ENCODE results near the gene KLC4. TPM values are rescaled to one million over a fixed set of nuclear protein-coding genes. Genes with fewer than 3 reads are reported as not detected.
A peak's percentile ranks its signal among the peaks of the same experiment; 100 is the strongest.

The KLC4 gene
- polyA plus RNA-seq, 1 donor: 170 TPM

DNA sequence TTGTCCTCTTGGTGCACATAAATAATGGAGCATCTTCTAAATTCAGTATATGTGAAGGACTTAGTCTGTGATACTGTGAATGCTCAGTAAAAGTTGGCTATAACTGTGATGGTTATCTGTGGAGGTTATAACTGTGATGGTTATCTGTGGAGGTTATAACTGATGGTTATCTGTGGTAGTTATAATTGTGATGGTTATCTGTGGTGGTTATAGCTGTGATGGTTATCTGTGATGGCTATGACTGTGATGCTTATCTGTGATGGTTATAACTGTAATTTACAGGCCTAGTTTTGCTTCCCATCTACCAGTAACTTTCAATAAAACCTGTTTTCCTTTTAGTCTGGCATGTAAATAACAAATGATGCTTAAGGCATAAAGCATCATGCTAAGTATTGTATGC is 33.2 kb downstream of the KLC4 start:
- H3K27me3 ChIP-seq (ENCODE audit: control insufficient read depth, insufficient read depth, low read length): no peaks in the 10 kb centered on the region
- no peak overlapping the region for H3K27ac ChIP-seq (ENCODE audit: low read length)
- no peak for DNase-seq
- no peak overlapping the region for H3K4me3 ChIP-seq (ENCODE audit: low read length)
- H3K36me3 ChIP-seq (ENCODE audit: control insufficient read depth, insufficient read depth, low read length): no peaks in the 10 kb centered on the region
- H3K9me3 ChIP-seq (ENCODE audit: control insufficient read depth, low read depth, low read length): no peaks in the 10 kb centered on the region
- H3K4me1 ChIP-seq (ENCODE audit: control insufficient read depth, insufficient read depth, low read length): peaks cover 16% of the 10 kb centered on the region

DNA sequence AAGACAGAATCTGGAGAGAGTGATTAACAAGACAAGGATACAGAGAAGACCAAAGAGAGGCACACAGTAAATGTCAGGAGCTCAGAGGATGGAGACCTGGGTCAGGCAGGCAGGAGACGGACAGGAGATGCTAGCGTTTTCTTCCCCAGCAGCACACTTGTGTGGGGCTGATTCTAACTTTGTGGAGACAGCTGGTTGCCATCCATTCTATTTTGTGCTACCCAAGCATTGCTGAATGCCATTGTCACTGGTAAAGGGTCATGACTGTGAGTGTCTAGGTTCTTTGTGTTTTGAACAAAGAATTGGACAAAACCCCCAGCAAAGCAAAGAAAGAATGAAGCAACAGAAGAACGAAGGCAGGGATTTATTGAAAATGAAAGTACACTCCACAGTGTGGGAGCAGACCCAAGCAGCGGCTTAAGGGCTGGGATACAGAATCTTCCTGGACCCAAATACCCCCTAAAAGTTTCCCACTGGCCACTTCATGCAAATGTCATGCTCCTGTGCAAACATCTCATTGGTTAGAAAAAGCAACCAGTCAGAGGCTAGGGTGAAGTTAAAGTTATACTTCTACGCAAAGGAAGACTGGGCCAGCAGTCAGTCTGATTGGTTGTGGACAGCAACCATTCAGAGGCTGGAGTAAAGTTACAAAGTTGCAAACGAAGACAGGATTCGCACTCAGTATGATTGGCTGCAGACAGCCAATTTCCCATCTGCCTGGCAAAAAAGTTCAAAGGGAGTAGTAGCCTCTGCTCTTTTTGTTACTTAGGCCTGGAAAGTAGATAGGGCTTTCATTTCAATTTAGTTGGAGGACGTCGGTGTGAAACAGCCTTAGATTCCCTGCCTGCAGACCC is 34.2 kb downstream of the KLC4 start:
- WGBS (ENCODE audit: insufficient coverage, low lambda C conversion rate): 73% methylated on average over 2 of the region's 9 CpGs
- Histone ChIP-seq H3K4me3 (ENCODE audit: low read length) (no peak overlapping the region), H3K36me3 (ENCODE audit: control insufficient read depth, insufficient read depth, low read length) (no peaks in the 10 kb centered on the region), H3K27ac (ENCODE audit: low read length) (peak overlapping the region; percentile 16), H3K27me3 (ENCODE audit: control insufficient read depth, insufficient read depth, low read length) (no peaks in the 10 kb centered on the region), H3K9me3 (ENCODE audit: control insufficient read depth, low read depth, low read length) (no peaks in the 10 kb centered on the region), H3K4me1 (ENCODE audit: control insufficient read depth, insufficient read depth, low read length) (peaks cover 16% of the 10 kb centered on the region)
- no peak for DNase-seq

DNA sequence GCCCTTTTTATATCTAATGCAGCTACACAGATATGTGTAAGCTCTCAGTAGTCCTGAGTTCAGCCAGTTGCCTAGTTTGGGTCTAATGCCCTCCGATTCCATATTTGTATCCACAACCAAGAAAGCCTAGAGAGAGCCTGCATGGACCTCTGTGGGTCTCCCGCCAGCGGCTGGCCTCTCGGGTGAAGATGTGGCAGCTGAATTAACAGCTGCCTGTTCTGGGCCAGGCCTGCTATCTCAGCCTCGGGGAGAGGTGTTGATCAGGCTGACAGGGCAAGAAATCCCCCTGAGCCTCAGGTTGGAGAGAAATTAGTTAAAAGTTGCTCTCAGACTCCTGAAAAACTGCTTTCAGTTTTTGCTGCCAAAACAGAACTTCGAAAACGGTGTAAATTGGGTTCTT is 36.5 kb downstream of the KLC4 start:
- DNase-seq: no peak
- Histone ChIP-seq H3K4me1 (ENCODE audit: control insufficient read depth, insufficient read depth, low read length) (peaks cover under 1% of the 10 kb centered on the region), H3K9me3 (ENCODE audit: control insufficient read depth, low read depth, low read length) (no peaks in the 10 kb centered on the region), H3K27ac (ENCODE audit: low read length) (no peak overlapping the region), H3K27me3 (ENCODE audit: control insufficient read depth, insufficient read depth, low read length) (no peaks in the 10 kb centered on the region), H3K36me3 (ENCODE audit: control insufficient read depth, insufficient read depth, low read length) (no peaks in the 10 kb centered on the region), H3K4me3 (ENCODE audit: low read length) (no peak overlapping the region)
- no CpG with 5 or more reads among the region's 7 CpGs for WGBS (ENCODE audit: insufficient coverage, low lambda C conversion rate)

DNA sequence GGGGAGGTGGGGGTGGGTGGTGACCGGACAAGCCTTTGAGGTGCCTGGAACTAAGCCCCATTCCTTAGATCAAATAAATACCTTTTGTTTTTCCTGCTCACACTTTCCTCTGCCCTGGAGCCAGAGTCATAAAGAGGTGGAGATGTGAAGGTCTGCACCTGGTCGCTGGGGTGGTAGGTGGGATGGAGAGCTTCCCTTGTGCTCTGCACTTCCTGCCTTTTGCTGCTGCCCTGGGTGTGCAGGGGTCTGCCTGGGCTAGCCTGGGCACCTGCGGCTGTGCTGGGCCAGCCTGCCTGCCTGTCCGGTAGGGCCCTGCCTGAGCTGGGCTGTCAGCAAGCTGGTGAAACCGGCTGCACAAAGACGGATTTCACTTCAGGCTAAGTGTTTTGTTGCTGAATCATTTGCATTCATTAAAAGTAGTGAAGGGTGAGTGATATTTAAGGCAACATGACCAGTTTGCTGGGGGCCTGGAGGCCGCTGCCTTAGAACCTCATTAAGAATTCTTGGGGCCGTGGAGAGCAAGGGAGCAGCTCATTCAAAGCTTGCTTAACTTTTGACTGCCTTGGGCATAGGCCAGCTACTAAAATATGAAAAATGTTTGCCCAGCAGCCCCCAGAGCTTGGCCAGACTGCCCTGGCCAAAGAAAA is 37.1 kb downstream of the KLC4 start:
- no peak overlapping the region for H3K4me3 ChIP-seq (ENCODE audit: low read length)
- H3K27me3 ChIP-seq (ENCODE audit: control insufficient read depth, insufficient read depth, low read length): no peaks in the 10 kb centered on the region
- no peaks in the 10 kb centered on the region for H3K9me3 ChIP-seq (ENCODE audit: control insufficient read depth, low read depth, low read length)
- no peak for DNase-seq
- H3K4me1 ChIP-seq (ENCODE audit: control insufficient read depth, insufficient read depth, low read length): no peaks in the 10 kb centered on the region
- WGBS (ENCODE audit: insufficient coverage, low lambda C conversion rate): 40% methylated on average over 1 of the region's 8 CpGs
- H3K36me3 ChIP-seq (ENCODE audit: control insufficient read depth, insufficient read depth, low read length): no peaks in the 10 kb centered on the region
- peak overlapping the region; percentile 3 for H3K27ac ChIP-seq (ENCODE audit: low read length)

DNA sequence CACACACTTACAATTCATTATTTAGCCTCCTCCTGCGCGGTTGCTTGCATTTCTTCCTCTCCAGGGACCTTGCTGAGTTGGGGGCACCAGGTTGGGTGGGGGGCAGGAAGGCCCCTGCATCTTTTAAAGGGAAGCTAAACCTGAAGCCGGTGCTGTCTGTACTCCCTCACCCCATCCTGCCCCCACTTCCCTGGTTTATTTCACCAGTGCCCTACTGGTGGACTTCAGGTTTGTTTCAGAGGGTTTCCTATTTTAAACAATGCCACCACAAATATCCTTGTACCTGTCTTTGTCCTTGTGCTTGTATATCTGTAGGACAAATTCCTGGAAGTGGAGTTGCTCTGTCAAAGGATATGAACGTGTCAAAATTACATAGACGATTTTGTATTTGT is 37.7 kb downstream of the KLC4 start:
- no peak for DNase-seq
- no peaks in the 10 kb centered on the region for H3K9me3 ChIP-seq (ENCODE audit: control insufficient read depth, low read depth, low read length)
- no peaks in the 10 kb centered on the region for H3K27me3 ChIP-seq (ENCODE audit: control insufficient read depth, insufficient read depth, low read length)
- H3K4me3 ChIP-seq (ENCODE audit: low read length): no peak overlapping the region
- WGBS (ENCODE audit: insufficient coverage, low lambda C conversion rate): no CpG with 5 or more reads among the region's 5 CpGs
- no peak overlapping the region for H3K27ac ChIP-seq (ENCODE audit: low read length)
- H3K4me1 ChIP-seq (ENCODE audit: control insufficient read depth, insufficient read depth, low read length): no peaks in the 10 kb centered on the region
- no peaks in the 10 kb centered on the region for H3K36me3 ChIP-seq (ENCODE audit: control insufficient read depth, insufficient read depth, low read length)

DNA sequence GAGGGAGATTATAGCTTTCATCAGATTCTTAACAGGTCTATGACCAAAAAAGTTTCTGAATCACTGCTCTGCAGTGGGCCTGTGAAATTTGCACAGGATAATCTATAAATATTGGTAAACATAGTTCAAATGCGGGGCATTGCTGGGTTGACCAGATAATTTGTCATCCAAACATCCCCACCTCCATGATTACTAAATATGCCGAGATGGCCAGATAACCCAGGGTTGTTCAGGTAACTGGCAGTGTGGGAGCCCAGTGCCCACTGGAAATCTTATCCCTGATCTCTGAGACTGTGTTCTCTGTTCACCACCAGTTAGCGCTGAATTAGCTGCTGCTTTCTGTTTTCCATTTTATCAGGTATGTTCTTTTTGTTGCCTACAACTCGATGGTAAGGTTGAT is 38.1 kb downstream of the KLC4 start:
- Histone ChIP-seq H3K4me1 (ENCODE audit: control insufficient read depth, insufficient read depth, low read length) (no peaks in the 10 kb centered on the region), H3K27me3 (ENCODE audit: control insufficient read depth, insufficient read depth, low read length) (no peaks in the 10 kb centered on the region), H3K27ac (ENCODE audit: low read length) (no peak overlapping the region), H3K4me3 (ENCODE audit: low read length) (no peak overlapping the region), H3K36me3 (ENCODE audit: control insufficient read depth, insufficient read depth, low read length) (no peaks in the 10 kb centered on the region), H3K9me3 (ENCODE audit: control insufficient read depth, low read depth, low read length) (no peaks in the 10 kb centered on the region)
- WGBS (ENCODE audit: insufficient coverage, low lambda C conversion rate): no CpG with 5 or more reads among the region's 4 CpGs
- DNase-seq: no peak

DNA sequence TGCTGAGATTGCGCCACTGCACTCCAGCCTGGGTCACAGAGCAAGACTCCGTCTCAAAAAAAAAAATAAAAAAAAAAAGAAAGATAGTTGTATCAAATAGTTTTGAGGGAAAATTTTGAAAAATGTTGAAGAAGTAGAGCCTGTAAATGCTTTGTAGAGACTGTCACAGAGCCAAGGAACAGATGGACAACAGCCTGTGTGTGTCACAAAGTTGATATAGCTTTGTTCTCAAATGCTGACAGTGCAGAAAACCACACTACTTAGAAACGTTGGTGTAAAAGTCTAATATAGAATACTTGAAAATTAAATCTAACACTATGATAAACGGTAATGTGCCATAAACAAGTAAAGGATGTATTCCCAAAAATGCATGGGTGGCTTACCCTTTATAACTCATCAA is 42.1 kb downstream of the KLC4 start:
- WGBS (ENCODE audit: insufficient coverage, low lambda C conversion rate): 100% methylated on average over 1 of the region's 4 CpGs
- H3K27ac ChIP-seq (ENCODE audit: low read length): no peak overlapping the region
- no peak for DNase-seq
- H3K27me3 ChIP-seq (ENCODE audit: control insufficient read depth, insufficient read depth, low read length): no peaks in the 10 kb centered on the region
- no peak overlapping the region for H3K4me3 ChIP-seq (ENCODE audit: low read length)
- H3K36me3 ChIP-seq (ENCODE audit: control insufficient read depth, insufficient read depth, low read length): no peaks in the 10 kb centered on the region
- H3K9me3 ChIP-seq (ENCODE audit: control insufficient read depth, low read depth, low read length): no peaks in the 10 kb centered on the region
- H3K4me1 ChIP-seq (ENCODE audit: control insufficient read depth, insufficient read depth, low read length): no peaks in the 10 kb centered on the region

DNA sequence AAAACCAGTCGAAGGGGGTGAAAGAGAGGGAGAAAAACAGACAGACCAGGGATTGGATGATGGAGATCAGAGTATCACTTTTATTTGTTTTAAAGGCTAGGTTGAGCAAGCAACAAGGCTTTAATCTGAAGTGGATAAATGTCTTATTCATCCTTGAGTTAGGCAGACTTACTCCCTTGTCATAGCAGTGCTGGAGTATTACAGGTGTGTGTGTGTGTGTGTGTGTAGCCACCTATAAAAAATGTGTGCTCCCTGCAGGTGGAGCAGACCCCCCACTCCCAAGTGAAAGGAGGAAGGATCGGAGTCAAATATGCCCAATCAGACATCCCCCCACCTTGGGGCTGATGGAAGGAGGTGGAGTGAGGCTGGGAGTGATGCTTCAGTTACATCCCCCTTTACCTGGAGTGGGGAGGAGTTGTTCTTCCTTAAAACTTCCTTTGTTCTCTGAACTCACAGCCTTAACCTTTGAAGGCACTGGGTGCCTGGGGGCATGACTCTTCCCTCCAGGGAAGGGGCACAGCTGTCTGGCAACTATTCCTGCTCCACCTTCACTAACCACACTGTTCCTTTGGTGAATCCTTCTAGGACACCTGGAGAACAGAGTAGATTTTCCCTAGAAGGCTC is 43.9 kb downstream of the KLC4 start:
- H3K9me3 ChIP-seq (ENCODE audit: control insufficient read depth, low read depth, low read length): no peaks in the 10 kb centered on the region
- H3K36me3 ChIP-seq (ENCODE audit: control insufficient read depth, insufficient read depth, low read length): no peaks in the 10 kb centered on the region
- H3K27me3 ChIP-seq (ENCODE audit: control insufficient read depth, insufficient read depth, low read length): no peaks in the 10 kb centered on the region
- no CpG with 5 or more reads among the region's 2 CpGs for WGBS (ENCODE audit: insufficient coverage, low lambda C conversion rate)
- no peaks in the 10 kb centered on the region for H3K4me1 ChIP-seq (ENCODE audit: control insufficient read depth, insufficient read depth, low read length)
- no peak overlapping the region for H3K4me3 ChIP-seq (ENCODE audit: low read length)
- no peak for DNase-seq
- no peak overlapping the region for H3K27ac ChIP-seq (ENCODE audit: low read length)

DNA sequence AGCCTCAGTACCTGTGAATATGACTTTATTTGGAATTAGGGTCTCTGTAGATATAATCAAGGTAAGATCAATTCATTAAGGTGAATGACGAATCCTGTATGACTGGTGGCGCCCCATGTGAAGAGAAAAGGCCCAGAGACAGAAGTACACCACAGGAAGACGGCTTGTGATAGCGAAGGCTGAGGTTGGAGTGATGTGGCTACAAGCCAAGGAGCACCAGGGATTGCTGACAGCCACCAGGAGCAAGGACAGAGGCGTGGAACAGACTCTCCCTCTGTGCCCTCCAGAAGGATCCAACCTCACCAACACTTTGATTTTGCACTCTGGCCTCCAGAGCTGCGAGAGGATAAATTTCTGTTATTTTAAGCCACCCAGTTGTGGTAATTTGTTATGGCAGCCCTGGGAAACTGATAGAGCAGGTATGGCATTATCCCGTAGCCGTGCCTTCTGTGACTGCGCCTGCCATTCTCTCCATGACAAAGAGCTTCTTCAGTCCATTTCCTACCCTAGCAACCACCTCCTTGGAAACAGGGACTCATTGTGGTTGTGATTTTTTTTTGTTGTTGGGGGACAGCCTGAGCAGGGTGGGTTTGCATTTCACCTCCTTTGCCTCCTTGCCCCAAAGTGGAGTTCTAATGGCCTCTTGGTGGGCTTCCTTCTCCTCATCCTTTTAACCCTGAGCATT is 46.2 kb downstream of the KLC4 start:
- no peak overlapping the region for H3K27ac ChIP-seq (ENCODE audit: low read length)
- H3K4me3 ChIP-seq (ENCODE audit: low read length): no peak overlapping the region
- WGBS (ENCODE audit: insufficient coverage, low lambda C conversion rate): 100% methylated on average over 1 of the region's 9 CpGs

DNA sequence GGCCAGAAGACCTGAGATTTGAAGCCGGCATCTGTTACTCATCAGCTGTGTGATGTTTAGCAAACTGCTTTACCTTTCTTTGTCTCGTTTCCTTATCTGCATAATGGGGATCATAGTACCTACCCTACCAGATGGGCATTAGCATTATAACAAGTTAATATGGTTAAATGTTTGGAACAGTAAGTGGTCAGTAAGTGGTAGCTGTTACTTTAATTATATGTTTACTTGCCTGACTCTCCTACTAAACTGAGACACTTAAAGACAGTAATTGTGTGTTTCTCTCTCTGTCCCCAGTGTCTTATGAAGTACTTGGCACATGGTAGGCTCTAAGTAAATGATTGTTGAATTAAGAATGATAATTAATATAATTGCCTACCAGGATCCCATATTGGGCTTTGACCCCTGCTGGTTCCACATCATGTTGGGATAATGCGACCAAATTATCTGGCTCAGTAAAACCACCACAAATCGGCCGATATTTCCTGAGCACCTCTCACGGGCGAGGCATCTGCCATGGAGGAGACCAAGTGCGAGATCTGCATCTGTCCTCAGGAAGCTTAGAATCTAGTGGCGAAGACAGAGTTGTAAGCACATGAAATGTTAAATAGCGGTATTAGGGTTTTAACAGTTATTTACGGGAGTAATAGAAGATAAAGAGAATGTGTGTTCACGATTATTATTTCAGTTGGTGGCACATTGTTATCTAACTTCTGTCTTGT is 48.1 kb downstream of the KLC4 start:
- no peaks in the 10 kb centered on the region for H3K36me3 ChIP-seq (ENCODE audit: control insufficient read depth, insufficient read depth, low read length)
- no peak for DNase-seq
- H3K4me3 ChIP-seq (ENCODE audit: low read length): no peak overlapping the region
- H3K27me3 ChIP-seq (ENCODE audit: control insufficient read depth, insufficient read depth, low read length): no peaks in the 10 kb centered on the region
- no peaks in the 10 kb centered on the region for H3K9me3 ChIP-seq (ENCODE audit: control insufficient read depth, low read depth, low read length)
- 80% methylated on average over 1 of the region's 12 CpGs for WGBS (ENCODE audit: insufficient coverage, low lambda C conversion rate)
- H3K4me1 ChIP-seq (ENCODE audit: control insufficient read depth, insufficient read depth, low read length): no peaks in the 10 kb centered on the region
- no peak overlapping the region for H3K27ac ChIP-seq (ENCODE audit: low read length)

More for the DNA sequence above, 46.2 kb downstream of the KLC4 start:
- no peaks in the 10 kb centered on the region for H3K4me1 ChIP-seq (ENCODE audit: control insufficient read depth, insufficient read depth, low read length)
- no peaks in the 10 kb centered on the region for H3K9me3 ChIP-seq (ENCODE audit: control insufficient read depth, low read depth, low read length)
- no peaks in the 10 kb centered on the region for H3K27me3 ChIP-seq (ENCODE audit: control insufficient read depth, insufficient read depth, low read length)
- no peak for DNase-seq
- no peaks in the 10 kb centered on the region for H3K36me3 ChIP-seq (ENCODE audit: control insufficient read depth, insufficient read depth, low read length)
